Endothelial cell (in vitro differentiated cells): Measurements from ENCODE around the gene DNASE1. TPM values are rescaled to one million over a fixed set of nuclear protein-coding genes. Genes with fewer than 3 reads are reported as not detected.

ENCODE experiments used
- DNase-seq: peaks from one replicate; pipeline ENCODE4 v3.0.0; 2021; ENCODE audit warnings: low spot score
- H3K27ac Mint-ChIP-seq: one replicate; pipeline ENCODE4 v1.8.0; 2021; ENCODE audit warnings: mixed read lengths, inconsistent platforms; ENCODE audit not compliant: unreplicated experiment
- H3K27me3 Mint-ChIP-seq: one replicate; pipeline ENCODE4 v1.8.0; 2021; ENCODE audit warnings: mild to moderate bottlenecking, moderate library complexity, mixed read lengths, inconsistent platforms; ENCODE audit not compliant: unreplicated experiment
- H3K36me3 Mint-ChIP-seq: one replicate; pipeline ENCODE4 v1.8.0; 2021; ENCODE audit warnings: mild to moderate bottlenecking, low read depth, mixed read lengths, inconsistent platforms; ENCODE audit not compliant: unreplicated experiment
- H3K4me1 Mint-ChIP-seq: one replicate; pipeline ENCODE4 v1.8.0; 2021; ENCODE audit warnings: mild to moderate bottlenecking, mixed read lengths, inconsistent platforms; ENCODE audit not compliant: unreplicated experiment
- H3K4me3 Mint-ChIP-seq: one replicate; pipeline ENCODE4 v1.8.0; 2021; ENCODE audit warnings: mild to moderate bottlenecking, mixed read lengths, inconsistent platforms; ENCODE audit not compliant: unreplicated experiment
- H3K9me3 Mint-ChIP-seq: one replicate; pipeline ENCODE4 v1.8.0; 2021; ENCODE audit warnings: mixed read lengths, inconsistent platforms; ENCODE audit not compliant: unreplicated experiment
- total RNA-seq: library from RNA; stranded (reverse); fragmentation: NEBNext Ultra II Directional; extraction: Animal tissue kit (Norgen Biotek cat#: 25700); gene quantifications from one replicate; pipeline ENCODE4 v1.2.1, GENCODE V29; 2021; ENCODE audit not compliant: unreplicated experiment
- TF ChIP-seq, protein P1 (sequence below): fragments of 200-600 bp; sonication (generic); IDR thresholded peaks from one replicate; pipeline ENCODE4 v1.5.0; 2021; ENCODE audit warnings: antibody characterized with exemption; ENCODE audit not compliant: unreplicated experiment

DNASE1 gene
- total RNA-seq, 1 donor from 2014 or later, result 33.9 TPM

DNA sequence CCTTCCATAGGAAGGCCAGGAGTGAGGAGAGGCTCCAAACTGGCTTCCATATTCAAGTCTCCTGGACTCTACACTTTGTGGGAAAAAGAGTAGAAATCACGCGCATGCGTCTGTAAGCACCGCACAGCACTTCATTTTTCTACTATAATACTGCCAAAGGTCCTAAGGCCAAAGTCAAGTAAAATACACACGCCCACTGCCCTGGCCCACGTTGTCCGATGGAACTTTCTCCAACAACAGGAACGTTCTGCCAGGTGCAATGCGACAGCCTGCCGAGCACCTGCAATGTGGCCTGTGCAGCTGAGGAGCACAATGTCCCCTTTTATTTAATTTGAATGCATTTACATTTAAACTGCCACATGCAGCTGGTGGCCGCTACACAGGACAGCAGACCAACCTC is 23.5 kb downstream of the DNASE1 start:
- DNase-seq, result no peak
- Mint-ChIP-seq H3K27ac (peak overlapping the region; percentile 96), H3K36me3 (peaks cover 43% of the 10 kb centered on the region), H3K4me3 (peak overlapping the region; percentile 50), H3K27me3 (peaks cover 11% of the 10 kb centered on the region), H3K9me3 (no peaks in the 10 kb centered on the region), H3K4me1 (peaks cover 48% of the 10 kb centered on the region)
- TF ChIP-seq, protein P1, sequence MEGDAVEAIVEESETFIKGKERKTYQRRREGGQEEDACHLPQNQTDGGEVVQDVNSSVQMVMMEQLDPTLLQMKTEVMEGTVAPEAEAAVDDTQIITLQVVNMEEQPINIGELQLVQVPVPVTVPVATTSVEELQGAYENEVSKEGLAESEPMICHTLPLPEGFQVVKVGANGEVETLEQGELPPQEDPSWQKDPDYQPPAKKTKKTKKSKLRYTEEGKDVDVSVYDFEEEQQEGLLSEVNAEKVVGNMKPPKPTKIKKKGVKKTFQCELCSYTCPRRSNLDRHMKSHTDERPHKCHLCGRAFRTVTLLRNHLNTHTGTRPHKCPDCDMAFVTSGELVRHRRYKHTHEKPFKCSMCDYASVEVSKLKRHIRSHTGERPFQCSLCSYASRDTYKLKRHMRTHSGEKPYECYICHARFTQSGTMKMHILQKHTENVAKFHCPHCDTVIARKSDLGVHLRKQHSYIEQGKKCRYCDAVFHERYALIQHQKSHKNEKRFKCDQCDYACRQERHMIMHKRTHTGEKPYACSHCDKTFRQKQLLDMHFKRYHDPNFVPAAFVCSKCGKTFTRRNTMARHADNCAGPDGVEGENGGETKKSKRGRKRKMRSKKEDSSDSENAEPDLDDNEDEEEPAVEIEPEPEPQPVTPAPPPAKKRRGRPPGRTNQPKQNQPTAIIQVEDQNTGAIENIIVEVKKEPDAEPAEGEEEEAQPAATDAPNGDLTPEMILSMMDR, result no peak

DNA sequence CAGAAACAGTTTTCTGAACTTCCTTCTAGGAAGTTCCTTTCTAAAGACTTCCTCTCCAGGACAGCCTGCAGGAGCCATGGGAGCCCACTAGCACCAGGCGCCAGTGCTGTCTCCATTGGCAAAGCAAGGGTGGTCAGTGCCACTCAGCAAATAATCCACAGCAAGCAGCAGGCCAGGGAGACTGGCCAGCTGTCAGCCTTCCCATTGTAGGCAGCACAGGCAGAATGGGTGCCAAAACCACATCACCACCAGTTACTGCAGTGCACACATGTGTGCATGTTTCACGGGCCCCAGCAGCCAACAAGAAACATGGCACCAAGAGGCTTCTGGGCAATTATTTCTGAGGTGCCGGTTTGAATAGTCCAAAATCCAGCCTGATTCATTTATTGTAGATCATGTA is 26.7 kb downstream of the DNASE1 start:
- H3K4me3 Mint-ChIP-seq, result peak overlapping the region; percentile 26
- H3K36me3 Mint-ChIP-seq, result peaks cover 34% of the 10 kb centered on the region
- H3K9me3 Mint-ChIP-seq, result no peaks in the 10 kb centered on the region
- H3K27ac Mint-ChIP-seq, result peak overlapping the region; percentile 82
- no peak for DNase-seq
- peaks cover 36% of the 10 kb centered on the region for H3K4me1 Mint-ChIP-seq
- H3K27me3 Mint-ChIP-seq, result peaks cover 5% of the 10 kb centered on the region
- TF ChIP-seq, protein P1, result no peak

DNA sequence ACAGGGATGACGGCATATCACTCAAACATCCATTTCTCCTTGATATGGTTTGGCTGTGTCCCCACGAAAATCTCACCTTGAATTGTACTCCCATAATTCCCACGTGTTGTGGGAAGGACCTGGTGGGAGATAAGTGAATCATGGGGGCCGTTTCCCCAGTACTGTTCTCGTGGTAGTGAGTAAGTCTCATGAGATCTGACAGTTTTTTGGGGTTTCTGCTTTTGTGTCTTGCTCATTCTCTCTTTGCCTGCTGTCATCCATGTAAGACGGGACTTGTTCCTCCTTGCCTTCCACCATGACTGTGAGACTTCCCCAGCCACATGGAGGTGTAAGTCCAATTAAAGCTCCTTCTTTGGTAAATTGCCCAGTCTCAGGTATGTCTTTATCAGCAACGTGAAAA is 32.5 kb downstream of the DNASE1 start:
- Mint-ChIP-seq H3K9me3 (no peaks in the 10 kb centered on the region), H3K4me3 (peak overlapping the region; percentile 47), H3K27ac (peak overlapping the region; percentile 19), H3K4me1 (peaks cover 4% of the 10 kb centered on the region), H3K27me3 (peaks cover 4% of the 10 kb centered on the region), H3K36me3 (peaks cover 21% of the 10 kb centered on the region)
- DNase-seq, result no peak
- TF ChIP-seq, protein P1, result no peak

DNA sequence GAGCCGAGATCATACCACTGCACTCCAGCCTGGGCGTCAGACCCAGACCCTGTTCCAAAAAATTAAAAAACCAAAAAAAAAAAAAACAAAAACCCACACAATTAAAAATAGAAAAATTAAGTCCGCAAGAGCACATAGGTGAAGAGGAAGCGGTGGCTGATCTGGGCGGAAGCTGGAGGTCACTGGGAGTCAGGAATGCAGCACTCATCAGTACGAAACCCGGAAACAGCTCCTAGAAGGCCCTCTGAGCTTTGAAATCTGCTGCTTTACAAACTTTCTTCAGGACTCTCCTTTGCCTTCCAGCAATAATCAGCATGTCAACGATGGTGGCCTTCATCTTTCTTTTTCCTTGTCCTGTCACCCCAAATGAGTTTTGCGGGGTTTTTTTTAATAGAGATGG is 33.3 kb downstream of the DNASE1 start:
- Mint-ChIP-seq H3K4me1 (peaks cover 4% of the 10 kb centered on the region), H3K27ac (no peak overlapping the region)

DNA sequence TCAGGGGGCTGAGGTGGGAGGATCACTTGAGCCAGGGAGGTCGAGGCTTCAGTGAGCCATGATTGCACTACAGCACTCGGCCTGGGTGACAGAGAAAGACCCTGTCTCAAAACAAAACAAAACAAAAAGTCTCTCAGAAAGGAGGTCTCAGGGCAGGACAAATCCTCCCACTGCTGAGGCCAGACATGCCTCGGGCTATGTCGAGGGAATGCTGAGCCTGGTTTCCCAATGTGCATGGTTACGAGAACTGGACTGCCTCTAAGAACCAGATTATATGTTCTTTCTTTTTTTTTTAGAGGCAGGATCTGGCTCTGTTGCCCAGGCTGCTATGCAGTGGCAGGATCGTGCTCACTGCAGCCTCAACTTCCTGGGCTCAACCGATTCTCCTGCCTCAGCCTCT is 35.2 kb downstream of the DNASE1 start:
- peaks cover 4% of the 10 kb centered on the region for H3K4me1 Mint-ChIP-seq
- TF ChIP-seq, protein P1, result no peak
- H3K4me3 Mint-ChIP-seq, result peak overlapping the region; percentile 59
- no peaks in the 10 kb centered on the region for H3K9me3 Mint-ChIP-seq
- DNase-seq, result no peak
- peaks cover 14% of the 10 kb centered on the region for H3K36me3 Mint-ChIP-seq
- H3K27ac Mint-ChIP-seq, result no peak overlapping the region
- peaks cover 6% of the 10 kb centered on the region for H3K27me3 Mint-ChIP-seq

More for the DNA sequence above, 33.3 kb downstream of the DNASE1 start:
- H3K4me3 Mint-ChIP-seq, result no peak overlapping the region
- no peak for DNase-seq
- H3K9me3 Mint-ChIP-seq, result no peaks in the 10 kb centered on the region
- H3K27me3 Mint-ChIP-seq, result peaks cover 4% of the 10 kb centered on the region
- TF ChIP-seq, protein P1, result no peak
- peaks cover 18% of the 10 kb centered on the region for H3K36me3 Mint-ChIP-seq
